ENCODE measurements around the gene TNNI2. TPM values are rescaled to one million over a fixed set of nuclear protein-coding genes. Genes with fewer than 3 reads are reported as not detected.

Gene TNNI2
- total RNA-seq, 6 experiments from 2014 or later = 0.31 to 1.9 (median 1.1) TPM; not detected in 3

DNA sequence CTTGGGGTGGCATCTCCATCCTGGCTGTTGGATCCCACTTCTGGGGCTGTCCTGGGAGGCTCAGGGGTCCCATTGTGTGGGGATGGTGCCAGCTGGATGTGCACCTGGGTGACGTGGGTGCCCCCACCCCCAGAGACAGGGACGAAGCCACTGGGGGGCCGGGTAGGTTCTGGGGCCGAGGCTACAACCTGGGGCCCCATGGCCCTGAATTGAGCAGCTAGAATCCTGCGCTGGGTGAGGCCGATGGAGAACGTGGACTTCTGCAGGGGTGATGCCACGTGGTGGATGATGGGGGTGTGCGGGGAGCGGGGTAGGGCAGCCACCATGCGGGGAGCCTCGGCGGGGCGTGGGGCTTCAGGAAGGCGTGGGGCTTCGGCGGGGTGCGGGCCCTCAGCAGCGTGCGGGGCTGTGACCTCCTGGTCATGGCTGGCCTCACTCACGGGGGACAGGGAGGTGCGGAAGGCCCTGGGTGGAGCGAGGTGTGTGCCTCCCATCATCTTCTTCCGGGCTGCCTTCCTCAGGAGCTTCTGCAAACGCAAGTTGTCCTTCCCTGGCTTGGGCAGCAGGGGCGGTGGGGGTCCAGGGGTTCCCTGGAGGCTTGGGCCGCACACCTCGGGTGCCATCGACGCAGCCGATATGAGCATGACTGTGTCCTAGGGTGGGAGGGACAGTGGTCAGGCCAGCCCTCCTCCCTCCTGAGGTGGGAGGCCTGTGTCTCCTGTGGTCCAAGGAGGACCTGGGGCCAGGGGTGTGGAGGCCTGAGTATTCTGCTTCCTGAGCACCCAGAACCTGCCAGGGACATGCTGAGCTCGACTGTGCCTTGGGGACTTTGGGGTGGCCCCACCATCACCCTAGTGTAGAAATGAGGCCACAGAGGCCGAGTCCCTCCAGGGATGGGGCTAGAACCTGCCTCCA is 51.4 kb downstream of the TNNI2 start:
- Histone ChIP-seq H3K27ac (no peak overlapping the region), H3K27me3 (no peaks in the 10 kb centered on the region), H3K4me3 (no peak overlapping the region), H3K9me3 (no peaks in the 10 kb centered on the region), H3K36me3 (no peaks in the 10 kb centered on the region), H3K4me1 (no peaks in the 10 kb centered on the region)
- DNase-seq = peak in 1 of 3 donors; percentile 47
- intact Hi-C loops (cut with DNase I) = loop anchor here in 1 of 2 donors (10.0 kb wide), 1 partner anchor 55 kb away; the partner anchor contains the start of gene MRPL23
- 8% methylated on average over 2 of the region's 33 CpGs for WGBS (ENCODE audit: insufficient coverage, low coverage, low lambda C conversion rate, missing lambda C conversion rate)
- no peak for TF ChIP-seq POLR2A (IDR thresholded peaks at IDR 0.05)
- TF ChIP-seq CTCF (IDR thresholded peaks at IDR 0.05) = no peak
- ATAC-seq = peak in 1 of 4 donors; percentile 3

Small RNA genes lying within 50 kb of the gene (microRNA-seq; reads per million reads assigned to microRNA genes)
- gene MIR4298 = 0 reads per million in 2 donors
- 0 reads per million in 2 donors for gene MIR7847

Small RNA genes lying within 50 kb of the gene (small RNA-seq; reads per million reads assigned to genes)
- gene AC051649.1 (0 reads per million in 2 experiments), gene MIR4298 (0 reads per million in 2 experiments)

Other genes starting within 250 kb of the TNNI2 start
- gene KRTAP5-2, start 240.7 kb upstream of the TNNI2 start, total RNA-seq = not detected
- gene KRTAP5-3, start 230.5 kb upstream of the TNNI2 start, total RNA-seq = not detected
- not detected for gene KRTAP5-4, start 216.8 kb upstream of the TNNI2 start, total RNA-seq
- gene KRTAP5-5, start 209.2 kb upstream of the TNNI2 start, total RNA-seq = not detected
- 1 to 10 TPM in 3 of 6 experiments, under 1 TPM in 2, not detected in 1; 0.79 to 1.5 (median 1.2) TPM for gene KRTAP5-6, start 141.8 kb upstream of the TNNI2 start, total RNA-seq
- 10 to 100 TPM in 1 of 6 experiments, 1 to 10 TPM in 5; 1.3 to 11.4 (median 6.7) TPM for gene IFITM10, start 88.4 kb upstream of the TNNI2 start, total RNA-seq
- gene CTSD, start 75.1 kb upstream of the TNNI2 start, total RNA-seq = 1,000 to 10,000 TPM in 3 of 6 experiments, 100 to 1,000 TPM in 3; 515 to 1,549 (median 1,009) TPM
- under 1 TPM in 1 of 6 experiments, not detected in 5; 0.68 TPM for gene SYT8, start 4.0 kb upstream of the TNNI2 start, total RNA-seq
- gene LSP1, start 14.1 kb downstream of the TNNI2 start, total RNA-seq = 10 to 100 TPM in 3 of 6 experiments, 1 to 10 TPM in 3; 2.3 to 20.6 (median 8.8) TPM
- not detected for gene PRR33, start 52.9 kb downstream of the TNNI2 start, total RNA-seq
- 1 to 10 TPM in 1 of 6 experiments, under 1 TPM in 1, not detected in 4; 0.44 to 2.2 TPM for gene TNNT3, start 80.7 kb downstream of the TNNI2 start, total RNA-seq
- 100 to 1,000 TPM in 1 of 6 experiments, 10 to 100 TPM in 5; 23.1 to 121 (median 36.4) TPM for gene MRPL23, start 108.4 kb downstream of the TNNI2 start, total RNA-seq
- 100 to 1,000 TPM; 143 to 898 (median 229) TPM for gene H19, start 158.9 kb downstream of the TNNI2 start, total RNA-seq